Activated T-cell treated with anti-CD3 and anti-CD28 coated beads, Interleukin-2, amount 50 U/mL, for 1 hour (primary cell): Measurements from ENCODE around the gene SH3BP5L.

Source experiments
- DNase-seq: peaks from one replicate; pipeline ENCODE4 v3.0.0-alpha.2; 2020

Gene SH3BP5L

DNA sequence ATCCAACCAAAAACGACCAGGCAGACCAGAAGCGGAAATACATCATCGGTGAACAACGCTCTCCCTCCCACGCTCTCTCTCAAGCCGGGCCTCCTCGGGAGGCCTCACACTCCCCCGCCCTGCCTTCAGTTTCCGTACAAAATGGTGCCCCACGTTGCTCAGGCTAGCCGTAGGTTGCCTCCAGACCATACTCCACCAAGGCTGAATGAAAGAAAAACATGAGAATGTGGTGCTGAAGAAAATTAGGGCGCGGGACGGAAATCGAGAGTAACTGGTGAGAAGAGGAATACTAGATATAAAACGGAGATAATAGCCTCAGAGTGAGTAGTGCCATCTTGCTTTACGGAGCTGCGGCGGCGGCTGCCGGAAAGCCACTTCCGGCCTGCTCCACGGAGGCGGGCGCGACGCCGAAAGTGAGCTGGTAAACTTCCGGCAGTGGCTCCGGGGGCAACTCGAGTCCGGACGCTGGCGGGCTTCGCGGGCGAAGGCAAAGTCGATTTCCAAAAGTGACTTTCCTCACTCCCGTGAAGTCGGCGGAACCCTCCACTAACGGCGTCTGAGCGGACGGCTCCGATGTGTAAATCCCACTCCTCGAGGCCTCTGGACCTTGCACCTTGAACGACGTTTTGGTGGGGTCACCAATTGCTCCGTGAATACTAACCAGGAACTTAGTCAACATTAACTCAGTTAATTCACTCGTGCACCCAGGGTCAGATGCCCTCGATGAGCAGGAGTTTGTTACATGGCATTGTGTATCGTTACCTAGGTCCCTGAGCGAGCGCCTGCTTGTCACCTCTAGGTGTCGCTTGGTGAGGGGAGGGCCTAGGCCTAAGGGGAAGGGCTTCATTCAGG lies at the start of gene SH3BP5L:
Gene SH3BP5L (minus strand): TSS at position 7 of the 852 bp plus-strand sequence. CDS start 980 bp downstream, outside the sequence.
- DNase-seq = peak; percentile 85

DNA sequence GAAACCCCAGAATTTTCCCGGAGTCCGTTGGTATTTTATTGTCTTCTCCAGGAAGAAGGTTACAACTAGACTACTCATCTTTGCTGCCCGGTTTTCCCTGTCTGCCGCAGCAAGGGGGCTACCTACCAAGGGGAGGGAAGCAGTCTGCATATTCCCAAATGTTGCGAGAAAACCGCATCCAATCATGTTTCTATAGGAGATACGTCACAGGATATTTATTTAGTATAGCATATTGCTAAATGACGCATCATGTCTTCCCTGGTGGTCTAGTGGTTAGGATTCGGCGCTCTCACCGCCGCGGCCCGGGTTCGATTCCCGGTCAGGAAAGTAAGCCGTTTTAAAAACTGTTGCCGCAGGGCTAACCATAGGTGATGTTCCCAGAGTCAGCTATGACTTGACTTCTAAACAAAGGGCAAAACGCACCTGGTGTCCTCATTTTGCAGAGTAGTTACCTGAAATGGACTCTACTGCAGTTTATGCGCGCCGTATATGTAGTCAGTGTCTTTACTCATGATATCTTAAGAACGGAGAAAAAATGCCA lies 48.3 kb upstream of the SH3BP5L start:
- peak; percentile 88 for DNase-seq

- DNase-seq = peak; percentile 95
These were observed 47.8 kb upstream of the SH3BP5L start for GRCh38 chr1:248873409-248873992.

- DNase-seq = peak; percentile 48
These were observed 47.2 kb upstream of the SH3BP5L start for GRCh38 chr1:248872752-248873408.

GRCh38 chr1:248871837-248872401 lies 46.2 kb upstream of the SH3BP5L start:
- no peak for DNase-seq

DNA sequence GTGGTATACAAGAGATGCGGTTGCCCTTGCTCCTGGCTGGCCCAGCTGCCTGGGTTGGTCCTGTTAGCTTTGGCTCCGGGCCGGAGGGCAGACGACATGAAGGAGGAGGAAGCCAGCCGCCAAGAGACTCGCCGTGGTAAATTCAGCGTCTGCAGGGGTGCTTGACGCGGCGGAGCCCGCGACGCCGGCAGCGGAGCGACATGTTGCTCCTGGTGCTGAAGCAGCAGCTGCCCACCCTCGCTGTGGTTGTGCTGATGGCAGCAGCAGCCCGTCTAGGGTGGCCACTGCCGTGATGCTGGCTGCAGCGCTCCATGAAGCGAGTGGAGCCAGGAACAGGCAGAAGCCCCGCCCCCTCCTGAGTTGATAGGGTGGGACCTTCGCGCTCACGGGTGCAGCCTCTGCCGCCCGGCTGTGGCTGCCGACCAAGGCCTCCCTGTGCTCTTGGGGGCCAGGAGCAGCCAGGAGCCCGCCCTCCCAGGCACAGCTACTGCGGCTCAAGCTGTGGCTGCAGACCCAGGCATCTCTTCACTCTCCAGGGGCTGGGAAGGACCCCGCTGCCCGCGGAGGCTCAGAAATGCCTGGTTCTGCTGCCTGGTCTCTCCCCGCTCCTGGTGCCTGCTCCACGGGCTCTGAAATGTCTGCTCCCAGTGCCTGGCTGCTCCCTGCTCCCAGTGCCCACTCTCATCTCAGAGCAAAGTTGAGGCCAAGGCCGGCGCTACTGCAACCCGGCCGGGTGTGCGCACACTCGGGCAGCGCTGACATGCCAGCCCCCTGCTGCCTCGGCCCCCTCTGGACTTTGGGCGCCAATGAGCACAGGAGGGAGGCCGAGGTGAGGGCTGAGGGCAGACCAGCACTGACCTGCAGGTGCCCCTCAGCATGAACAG lies 37.5 kb upstream of the SH3BP5L start:
- DNase-seq = peak; percentile 80

DNA sequence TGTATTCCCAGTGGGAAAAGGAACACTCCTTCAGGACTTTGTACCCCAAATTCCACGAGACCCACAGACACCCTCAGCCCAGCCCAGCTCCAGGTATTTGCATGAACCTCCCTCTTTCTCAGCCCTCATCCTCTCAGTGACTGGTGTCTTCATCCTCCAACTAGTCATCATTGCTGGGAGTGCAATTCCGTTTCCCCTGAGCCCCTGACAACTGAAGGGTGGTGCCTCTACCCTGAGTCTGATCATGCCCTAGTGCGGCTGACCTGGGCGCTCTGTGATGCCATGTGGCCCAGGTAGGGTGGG lies 36.9 kb upstream of the SH3BP5L start:
- no peak for DNase-seq

DNA sequence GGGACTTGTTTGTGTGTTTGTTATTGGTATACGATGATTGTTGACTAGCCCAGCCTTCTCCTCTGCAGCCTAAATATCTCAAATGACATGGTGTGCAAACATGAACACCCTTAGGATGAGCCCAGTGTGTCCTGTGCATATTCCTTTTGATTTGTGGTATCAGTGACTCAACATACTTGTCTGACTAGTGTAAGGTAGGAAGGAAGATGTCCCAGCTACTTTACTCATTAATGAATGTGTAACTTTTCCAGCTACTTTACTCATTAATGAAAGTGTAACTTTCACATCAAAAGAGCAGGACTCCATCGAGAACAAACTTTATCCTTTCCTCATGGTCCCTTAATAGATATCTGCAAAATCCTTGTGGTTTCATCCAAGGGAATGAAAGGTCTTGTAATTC lies 35.9 kb upstream of the SH3BP5L start:
- DNase-seq = no peak

GRCh38 chr1:248860007-248860406 lies 34.3 kb upstream of the SH3BP5L start:
- no peak for DNase-seq

GRCh38 chr1:248858891-248859889 lies 33.5 kb upstream of the SH3BP5L start, which contains the start of gene ZNF692:
ZNF692 (minus strand) TSS chr1:248859085; CDS start chr1:248858309, 776 bp downstream.
- DNase-seq = peak; percentile 96

GRCh38 chr1:248858096-248858890 lies 32.6 kb upstream of the SH3BP5L start:
- no peak for DNase-seq

GRCh38 chr1:248857749-248858095 lies 32.0 kb upstream of the SH3BP5L start:
- DNase-seq = no peak

DNA sequence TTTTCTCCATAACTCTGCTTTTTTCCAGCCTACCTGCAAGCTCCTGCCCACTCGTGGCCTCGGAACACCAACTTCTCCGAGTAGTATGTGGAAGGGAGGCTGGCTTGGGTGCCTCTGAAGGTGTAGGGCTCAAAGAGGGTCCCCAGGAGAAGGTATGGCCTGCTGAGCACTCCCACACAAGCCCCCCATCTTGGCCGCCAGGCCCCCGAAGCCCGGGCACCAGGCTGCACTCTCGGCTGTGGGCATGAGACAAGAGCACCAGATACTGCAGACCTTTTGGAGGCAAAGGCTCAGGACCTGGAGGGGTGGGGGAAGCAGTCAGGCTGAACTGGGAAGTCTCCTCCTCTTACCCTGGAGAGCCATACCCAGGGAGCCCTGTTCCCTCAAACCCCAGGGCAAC lies 31.5 kb upstream of the SH3BP5L start:
- no peak for DNase-seq

GRCh38 chr1:248856176-248856575 lies 30.5 kb upstream of the SH3BP5L start:
- no peak for DNase-seq

GRCh38 chr1:248855580-248855979 lies 29.9 kb upstream of the SH3BP5L start:
- no peak for DNase-seq

- peak; percentile 30 for DNase-seq
These were observed 28.1 kb upstream of the SH3BP5L start for GRCh38 chr1:248853663-248854375.

DNA sequence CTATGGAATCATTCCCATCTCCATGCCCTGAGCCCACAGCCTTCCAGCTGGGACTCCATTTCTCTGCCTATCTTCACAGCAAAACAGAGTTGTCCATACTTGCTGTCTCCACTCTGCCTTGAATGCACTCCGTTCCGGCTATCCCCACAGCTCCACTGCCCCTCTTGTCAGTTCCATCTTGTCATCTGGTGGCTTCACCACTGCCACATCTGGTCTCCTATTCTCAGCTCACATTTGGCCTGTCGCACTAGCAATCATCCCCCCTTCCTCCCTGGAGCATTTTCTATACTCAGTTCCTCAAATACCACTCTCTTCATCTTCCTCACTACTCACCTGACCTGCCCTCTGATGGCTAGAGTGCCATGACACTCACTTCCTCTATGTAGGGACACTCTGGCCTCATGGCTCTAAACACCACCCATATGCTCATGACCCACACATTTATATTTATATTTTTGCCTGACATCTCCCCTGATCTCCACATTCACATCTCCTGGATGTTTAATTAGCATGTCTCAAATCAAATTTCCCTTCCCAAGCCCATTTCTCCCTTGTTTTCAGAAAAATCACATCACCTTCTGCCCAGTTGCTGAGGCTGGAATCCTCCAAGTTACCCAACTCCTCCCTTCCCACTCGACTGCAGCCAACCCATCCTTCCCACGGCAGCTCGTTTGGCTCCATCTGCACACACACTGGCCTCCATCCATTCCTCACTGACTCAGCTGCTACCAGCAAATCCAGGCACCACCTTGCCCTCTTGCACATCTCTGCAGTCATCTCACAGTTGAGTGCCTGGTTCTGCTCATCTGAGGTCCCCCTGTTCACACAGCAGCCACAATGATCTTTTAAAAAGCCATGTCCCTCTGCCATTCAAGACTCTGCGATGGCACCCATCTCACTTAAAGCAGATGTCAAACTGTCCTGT lies 27.0 kb upstream of the SH3BP5L start:
- DNase-seq = no peak

DNA sequence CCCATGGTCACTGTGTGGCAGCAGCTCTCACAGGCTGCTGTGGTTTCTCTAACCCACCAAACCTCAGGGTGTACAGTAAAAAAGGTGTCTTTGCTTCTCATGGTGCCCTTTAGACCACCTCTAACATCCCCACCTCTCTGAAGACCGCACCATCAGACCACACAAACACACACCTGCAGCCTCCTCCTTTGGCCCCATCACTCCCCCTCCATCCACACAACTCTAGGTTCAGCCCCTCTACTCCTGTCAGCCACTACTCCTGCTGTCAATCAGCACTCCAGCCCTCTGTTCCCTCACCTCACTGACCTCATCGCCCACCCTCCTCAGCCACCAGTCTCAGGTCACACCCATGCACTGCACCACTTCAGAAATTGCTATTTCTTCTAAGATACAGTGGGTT lies 25.7 kb upstream of the SH3BP5L start:
- no peak for DNase-seq
